GM12892 (cell line): ENCODE measurements around the gene CCDC102A.

Experiments used
- POLR2A ChIP-seq: IDR thresholded peaks from 2 replicates; pipeline ENCODE4 v1.6.1; 2011; ENCODE audit warnings: low read depth, low read length, control low read depth
- POLR2AphosphoS5 ChIP-seq: IDR thresholded peaks from 2 replicates; pipeline ENCODE4 v1.6.1; 2011; ENCODE audit warnings: low read depth, low read length, control low read depth
- TAF1 ChIP-seq: IDR thresholded peaks from 2 replicates; pipeline ENCODE4 v1.6.1; 2011; ENCODE audit warnings: low read depth, mild to moderate bottlenecking, control low read depth, low read length, borderline replicate concordance

DNA sequence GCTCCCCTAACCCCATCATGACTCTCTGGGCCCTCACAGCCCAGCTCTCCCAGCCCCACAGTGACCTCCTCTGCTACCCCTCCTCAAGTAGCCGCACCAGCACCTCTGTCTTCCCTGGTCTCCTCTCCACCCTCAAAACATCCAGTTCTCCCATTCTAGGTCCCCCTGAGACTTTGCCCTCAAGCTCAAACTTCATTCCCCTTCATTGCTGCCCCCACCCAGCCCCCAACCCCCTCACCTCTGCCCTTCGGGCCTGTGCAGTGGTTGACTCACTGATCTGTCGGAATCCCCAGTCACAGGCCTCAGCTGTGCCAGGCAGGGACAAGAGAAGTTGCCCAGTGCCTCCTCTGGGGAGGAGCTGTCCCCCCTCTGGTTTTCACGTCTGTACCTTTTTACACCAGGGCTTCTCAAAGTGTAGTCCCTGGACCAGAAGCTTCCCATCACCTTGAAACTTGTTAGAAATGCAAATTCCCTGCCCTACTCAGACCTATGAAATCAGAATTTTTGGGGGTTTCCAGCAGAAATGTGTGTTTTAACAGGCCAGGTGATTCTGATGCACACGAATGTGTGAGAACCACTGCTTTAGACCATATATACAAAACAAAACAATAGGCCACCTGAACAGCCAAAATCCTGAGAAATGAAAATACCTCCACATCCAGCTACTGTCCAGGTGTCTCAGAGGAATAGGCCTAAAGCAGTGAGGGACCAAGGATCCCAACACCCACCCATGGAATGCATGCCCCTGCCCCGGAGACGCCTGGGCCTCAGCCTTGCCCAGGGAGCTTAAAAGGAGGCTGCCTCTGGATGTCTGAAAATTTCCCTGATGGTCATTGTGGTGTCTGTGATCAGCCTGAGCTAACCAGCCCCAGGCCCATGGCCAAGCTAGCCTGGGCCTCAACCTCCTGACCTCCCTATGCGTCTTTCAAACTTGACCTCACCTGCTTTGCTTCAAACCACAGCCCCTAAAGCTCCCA lies 49.2 kb downstream of the CCDC102A start:
- TF ChIP-seq POLR2A: no peak
- no peak for TF ChIP-seq POLR2AphosphoS5
- TF ChIP-seq TAF1: no peak
